ENCODE data around the gene KCNC2. TPM values are rescaled to one million over a fixed set of nuclear protein-coding genes. Genes with fewer than 3 reads are reported as not detected.

The KCNC2 gene
- total RNA-seq, 3 donors from 2014 or later, result 0.29 to 1.3 TPM; not detected in 1

- H3K4me1 ChIP-seq, result no peaks in the 10 kb centered on the region
- TF ChIP-seq, protein P1, sequence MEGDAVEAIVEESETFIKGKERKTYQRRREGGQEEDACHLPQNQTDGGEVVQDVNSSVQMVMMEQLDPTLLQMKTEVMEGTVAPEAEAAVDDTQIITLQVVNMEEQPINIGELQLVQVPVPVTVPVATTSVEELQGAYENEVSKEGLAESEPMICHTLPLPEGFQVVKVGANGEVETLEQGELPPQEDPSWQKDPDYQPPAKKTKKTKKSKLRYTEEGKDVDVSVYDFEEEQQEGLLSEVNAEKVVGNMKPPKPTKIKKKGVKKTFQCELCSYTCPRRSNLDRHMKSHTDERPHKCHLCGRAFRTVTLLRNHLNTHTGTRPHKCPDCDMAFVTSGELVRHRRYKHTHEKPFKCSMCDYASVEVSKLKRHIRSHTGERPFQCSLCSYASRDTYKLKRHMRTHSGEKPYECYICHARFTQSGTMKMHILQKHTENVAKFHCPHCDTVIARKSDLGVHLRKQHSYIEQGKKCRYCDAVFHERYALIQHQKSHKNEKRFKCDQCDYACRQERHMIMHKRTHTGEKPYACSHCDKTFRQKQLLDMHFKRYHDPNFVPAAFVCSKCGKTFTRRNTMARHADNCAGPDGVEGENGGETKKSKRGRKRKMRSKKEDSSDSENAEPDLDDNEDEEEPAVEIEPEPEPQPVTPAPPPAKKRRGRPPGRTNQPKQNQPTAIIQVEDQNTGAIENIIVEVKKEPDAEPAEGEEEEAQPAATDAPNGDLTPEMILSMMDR (IDR thresholded peaks at IDR 0.05), result no peak
- no peak for TF ChIP-seq POLR2AphosphoS5 (IDR thresholded peaks at IDR 0.05)
- TF ChIP-seq POLR2A (IDR thresholded peaks at IDR 0.05), result no peak
- peaks cover 4 to 46% of the 10 kb centered on the region in 2 donors for H3K27me3 ChIP-seq
- H3K4me3 ChIP-seq, result peak overlapping the region in 1 of 3 donors; percentile 52
- H3K36me3 ChIP-seq, result no peaks in the 10 kb centered on the region
- intact Hi-C loops (cut with DNase I; ENCODE audit: low total_unique reads), result no loop called here
- no peak for DNase-seq (ENCODE audit: low spot score in 2 of 2)
- H3K9me3 ChIP-seq, result no peaks in the 10 kb centered on the region
- peak overlapping the region in 1 of 2 donors; percentile 4 for H3K27ac ChIP-seq
Measured at GRCh38 chr12:75207338-75208083, 2.1 kb downstream of the KCNC2 start.

GRCh38 chr12:75205558-75205957 lies 4.1 kb downstream of the KCNC2 start:
- DNase-seq (ENCODE audit: low spot score in 2 of 2), result no peak
- H3K36me3 ChIP-seq, result no peaks in the 10 kb centered on the region
- H3K4me1 ChIP-seq, result no peaks in the 10 kb centered on the region
- no peaks in the 10 kb centered on the region for H3K9me3 ChIP-seq
- TF ChIP-seq, protein P1 (IDR thresholded peaks at IDR 0.05), result no peak
- TF ChIP-seq POLR2A (IDR thresholded peaks at IDR 0.05), result no peak
- TF ChIP-seq POLR2AphosphoS5 (IDR thresholded peaks at IDR 0.05), result no peak
- H3K27me3 ChIP-seq, result peaks cover 4 to 46% of the 10 kb centered on the region in 2 donors
- H3K27ac ChIP-seq, result no peak overlapping the region
- H3K4me3 ChIP-seq, result no peak overlapping the region
- intact Hi-C loops (cut with DNase I; ENCODE audit: low total_unique reads), result no loop called here

DNA sequence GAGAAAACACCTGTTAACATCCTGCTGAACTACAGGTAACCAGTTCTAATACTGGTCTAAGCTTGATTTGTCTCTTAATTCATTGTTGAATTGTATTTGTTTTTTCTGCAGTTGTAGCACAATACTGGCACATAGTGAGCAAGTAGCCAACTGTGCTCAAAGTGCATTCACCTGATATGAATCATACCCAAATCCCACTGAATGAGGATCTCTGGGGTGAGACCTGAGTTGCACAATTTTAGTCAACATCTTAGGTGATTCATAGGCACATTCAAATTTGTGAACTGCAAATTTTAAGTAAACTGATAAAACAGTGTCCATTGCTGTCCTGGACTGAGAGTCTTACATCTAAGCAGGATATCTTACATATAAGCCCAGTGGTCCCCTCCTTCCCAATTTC lies 12.8 kb downstream of the KCNC2 start:
- Histone ChIP-seq H3K27me3 (no peaks in the 10 kb centered on the region), H3K36me3 (no peaks in the 10 kb centered on the region), H3K4me1 (no peaks in the 10 kb centered on the region), H3K9me3 (no peaks in the 10 kb centered on the region), H3K27ac (no peak overlapping the region), H3K4me3 (no peak overlapping the region)
- intact Hi-C loops (cut with DNase I; ENCODE audit: low total_unique reads), result no loop called here
- DNase-seq (ENCODE audit: low spot score in 2 of 2), result no peak
- TF ChIP-seq POLR2AphosphoS5 (IDR thresholded peaks at IDR 0.05) (no peak), POLR2A (IDR thresholded peaks at IDR 0.05) (no peak)
- TF ChIP-seq, protein P1 (IDR thresholded peaks at IDR 0.05), result no peak

- Histone ChIP-seq H3K4me1 (no peaks in the 10 kb centered on the region), H3K4me3 (no peak overlapping the region), H3K36me3 (no peaks in the 10 kb centered on the region), H3K9me3 (no peaks in the 10 kb centered on the region), H3K27ac (no peak overlapping the region), H3K27me3 (no peaks in the 10 kb centered on the region)
- DNase-seq (ENCODE audit: low spot score in 2 of 2), result no peak
- intact Hi-C loops (cut with DNase I; ENCODE audit: low total_unique reads), result no loop called here
- TF ChIP-seq, protein P1 (IDR thresholded peaks at IDR 0.05), result no peak
- no peak for TF ChIP-seq POLR2AphosphoS5 (IDR thresholded peaks at IDR 0.05)
- no peak for TF ChIP-seq POLR2A (IDR thresholded peaks at IDR 0.05)
Measured at GRCh38 chr12:75196408-75196807, 13.2 kb downstream of the KCNC2 start.

- DNase-seq (ENCODE audit: low spot score in 2 of 2), result no peak
- Histone ChIP-seq H3K4me3 (no peak overlapping the region), H3K9me3 (no peaks in the 10 kb centered on the region), H3K27me3 (no peaks in the 10 kb centered on the region), H3K4me1 (no peaks in the 10 kb centered on the region), H3K27ac (no peak overlapping the region), H3K36me3 (no peaks in the 10 kb centered on the region)
- intact Hi-C loops (cut with DNase I; ENCODE audit: low total_unique reads), result no loop called here
- TF ChIP-seq POLR2AphosphoS5 (IDR thresholded peaks at IDR 0.05) (no peak), POLR2A (IDR thresholded peaks at IDR 0.05) (no peak)
- TF ChIP-seq, protein P1 (IDR thresholded peaks at IDR 0.05), result no peak
Measured at GRCh38 chr12:75194250-75194649, 15.4 kb downstream of the KCNC2 start.
